Lower leg skin (tissue), 3 donors: ENCODE results near the gene SVOPL.

Experiments used
- CTCF ChIP-seq, 3 donors: fragments of 450-650 bp; IDR thresholded peaks; one replicate each; pipeline ENCODE4 v1.5.1; 2016; ENCODE audit warnings: antibody characterized with exemption in 3 of 3, mild to moderate bottlenecking in 3 of 3, moderate library complexity in 2 of 3
- POLR2A ChIP-seq, 2 donors: fragments of 450-650 bp; IDR thresholded peaks; one replicate each; pipeline ENCODE4 v1.6.1; 2016 to 2017; ENCODE audit warnings: antibody characterized with exemption in 2 of 2, mild to moderate bottlenecking in 1 of 2, moderate library complexity in 1 of 2

GRCh38 chr7:138618506-138618905 lies 82.7 kb downstream of the SVOPL start:
- TF ChIP-seq CTCF (IDR thresholded peaks at IDR 0.05) (no peak), POLR2A (IDR thresholded peaks at IDR 0.05) (no peak)
